K562 (cell line): ENCODE measurements around the gene SLC37A4. TPM values are rescaled to one million over a fixed set of nuclear protein-coding genes. Genes with fewer than 3 reads are reported as not detected.

ENCODE experiments used
- CTCFL ChIP-seq: IDR thresholded peaks from 2 replicates; pipeline ENCODE4 v1.6.1; 2011; ENCODE audit warnings: borderline replicate concordance, low read depth, mild to moderate bottlenecking, moderate library complexity, low read length; ENCODE audit not compliant: insufficient read depth, poor library complexity, severe bottlenecking
- FOS ChIP-seq: IDR thresholded peaks from 3 replicates; pipeline ENCODE4 v1.6.1; 2011; ENCODE audit not compliant: insufficient read length; ENCODE audit errors: extremely low read depth
- KAT7 ChIP-seq: sonication (generic); formaldehyde crosslinking; IDR thresholded peaks from 2 replicates; pipeline ENCODE4 v1.8.0; 2022; ENCODE audit warnings: missing genetic modification reagents, mild to moderate bottlenecking, borderline replicate concordance
- KLF1 ChIP-seq: fragments of 450-650 bp; IDR thresholded peaks from 2 replicates; pipeline ENCODE4 v1.6.1; 2016; ENCODE audit warnings: missing genetic modification characterization, missing compliant biosample characterization
- NCOR1 ChIP-seq: fragments of 450-650 bp; IDR thresholded peaks from 2 replicates; pipeline ENCODE4 v1.6.1; 2016; ENCODE audit warnings: mild to moderate bottlenecking, moderate library complexity
- SAP30 ChIP-seq: fragments of 200-600 bp; sonication (generic); IDR thresholded peaks from 2 replicates; pipeline ENCODE4 v1.6.1; 2012; ENCODE audit warnings: borderline replicate concordance, low read depth, mild to moderate bottlenecking, moderate library complexity, low read length, control low read depth, inconsistent platforms; ENCODE audit not compliant: insufficient read depth, poor library complexity, severe bottlenecking
- SIX5 ChIP-seq, 2 experiments: IDR thresholded peaks; 2 replicates each; pipeline ENCODE4 v1.6.1; 2011; ENCODE audit warnings: low read length in 2 of 2, borderline replicate concordance in 1 of 2, low read depth in 1 of 2, mild to moderate bottlenecking in 1 of 2, moderate library complexity in 1 of 2; ENCODE audit not compliant: insufficient read depth in 1 of 2
- SMARCE1 ChIP-seq: fragments of 450-650 bp; IDR thresholded peaks from 2 replicates; pipeline ENCODE4 v1.7.1; 2016; ENCODE audit warnings: mild to moderate bottlenecking
- SP1 ChIP-seq: sonication (generic); formaldehyde crosslinking; IDR thresholded peaks from 2 replicates; pipeline ENCODE4 v1.8.1; 2022; ENCODE audit warnings: mild to moderate bottlenecking, missing genetic modification reagents
- TFE3 ChIP-seq: fragments of 450-650 bp; formaldehyde crosslinking; IDR thresholded peaks from 2 replicates; pipeline ENCODE4 v1.4.0; 2020; ENCODE audit warnings: mild to moderate bottlenecking, mixed read lengths
- TGIF2 ChIP-seq: sonication (generic); formaldehyde crosslinking; IDR thresholded peaks from 2 replicates; pipeline ENCODE4 v1.8.1; 2022; ENCODE audit warnings: mild to moderate bottlenecking, missing genetic modification reagents, moderate library complexity
- ZNF124 ChIP-seq: sonication (generic); formaldehyde crosslinking; IDR thresholded peaks from 2 replicates; pipeline ENCODE4 v1.8.1; 2022; ENCODE audit warnings: missing genetic modification reagents
- ZNF407 ChIP-seq: fragments of 450-650 bp; IDR thresholded peaks from 2 replicates; pipeline ENCODE4 v1.6.1; 2016; ENCODE audit warnings: low read depth
- ZNF76 ChIP-seq: fragments of 250-450 bp; sonication (Bioruptor Pico); IDR thresholded peaks from 2 replicates; pipeline ENCODE4 v1.4.0; 2020; ENCODE audit warnings: mild to moderate bottlenecking, moderate library complexity, borderline replicate concordance
- polyA plus RNA-seq, 8 experiments: library from polyadenylated mRNA; depleted of rRNA in 4 of 8; stranded (reverse) in 5 of 8; unstranded in 3 of 8; fragments of >200 nt; fragmentation: Nextera tagmentation in 2 of 8; fragmentation: Illumina TruSeq in 1 of 8; extraction: Ambion mirVana in 2 of 8; extraction: Trizol in 1 of 8; gene quantifications; 2 replicates each; pipeline versions ENCODE4 v1.2.1 to v1.2.3, GENCODE V29; 2011 to 2014; ENCODE audit warnings: inconsistent platforms in 1 of 8, missing spikeins in 1 of 8
- total RNA-seq, 7 experiments: library from RNA; depleted of rRNA in 6 of 7; stranded (reverse); fragments of >200 nt in 6 of 7; fragmentation: Illumina TruSeq in 2 of 7; extraction: Trizol in 2 of 7; gene quantifications; 2 replicates each; pipeline versions ENCODE4 v1.2.1 to v1.2.3, GENCODE V29; 2011 to 2021; ENCODE audit warnings: low replicate concordance in 1 of 7

Gene SLC37A4
- total and polyA plus RNA-seq, 9 of the 15 experiments (the other 6 are each of a cell fraction or from before 2014, with no cell fraction given): 24.7 to 73.9 (median 40.7) TPM

DNA sequence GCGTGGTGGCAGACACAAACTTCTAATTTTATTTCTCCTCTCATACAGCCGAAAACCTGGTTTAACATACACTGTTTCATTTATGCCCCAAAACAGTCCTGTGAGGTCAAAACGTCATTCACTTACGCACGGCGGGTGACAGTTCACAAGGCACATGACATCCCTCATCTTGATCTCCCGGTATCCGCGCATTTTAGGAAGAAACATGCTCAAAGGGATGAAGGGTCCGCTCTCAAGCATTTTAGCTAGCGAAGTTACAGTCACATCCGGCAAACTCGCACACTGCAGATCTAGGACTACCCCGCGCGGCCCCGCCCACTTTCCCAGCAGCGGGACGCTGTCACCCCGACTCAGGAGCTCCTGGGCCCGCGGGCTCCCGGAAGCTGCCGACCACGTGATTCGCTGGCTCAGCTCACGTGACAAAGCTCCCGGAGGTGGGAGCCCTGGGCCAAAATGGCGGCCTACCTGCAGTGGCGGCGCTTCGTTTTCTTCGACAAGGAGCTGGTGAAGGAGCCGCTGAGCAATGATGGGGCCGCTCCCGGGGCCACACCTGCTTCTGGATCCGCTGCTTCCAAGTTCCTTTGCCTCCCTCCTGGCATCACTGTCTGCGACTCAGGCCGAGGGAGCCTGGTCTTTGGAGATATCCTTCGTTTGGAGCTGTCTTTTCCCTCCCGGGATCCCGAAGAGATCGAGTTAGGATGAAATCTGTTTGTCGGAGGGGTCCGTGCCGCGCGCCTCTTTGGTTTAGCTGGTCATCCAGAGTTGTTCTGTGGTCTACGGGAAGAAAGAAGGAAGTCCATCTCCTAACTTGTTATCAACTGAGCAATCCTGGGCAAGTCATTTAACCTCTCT lies 36.9 kb upstream of the SLC37A4 start, which contains the start of gene VPS11 (continued):
- TF ChIP-seq ZNF407 (no peak), SMARCE1 (no peak; the same call in 1 of the 2 replicates), CTCFL (peak; percentile 21), ZNF124 (CRISPR knock-in tag) (no peak), SIX5 (IDR thresholded peaks at IDR 0.05; ENCODE audit: borderline replicate concordance in 1 of 2, insufficient read depth in 1 of 2, low read depth in 1 of 2, low read length in 2 of 2) (no peak), SP1 (CRISPR knock-in tag) (peak; percentile 71), FOS (peak; percentile 87), NCOR1 (no peak), SAP30 (peak; percentile 90), ZNF76 (no peak), KLF1 (0 out of 2 replicates have a peak, but pooled peaks have one; percentile 51), TGIF2 (CRISPR knock-in tag) (no peak), KAT7 (CRISPR knock-in tag) (no peak), TFE3 (CRISPR knock-in tag) (peak; percentile 99)
